NT2/D1 (cell line): ENCODE results near the gene RARG.

Experiments used
- YY1 ChIP-seq: IDR thresholded peaks from 2 replicates; pipeline ENCODE4 v1.6.1; 2011; ENCODE audit not compliant: insufficient read length, insufficient read depth
- ZNF274 ChIP-seq: IDR thresholded peaks from 2 replicates; pipeline ENCODE4 v1.6.1; 2011; ENCODE audit warnings: mild to moderate bottlenecking, low read depth, low read length

GRCh38 chr12:53254816-53255545 is 23.0 kb upstream of the RARG start:
- TF ChIP-seq YY1 (no peak), ZNF274 (no peak)
